SU-DHL-6 (cell line): ENCODE data around the gene ACVRL1.

ENCODE experiments used
- H2AFZ ChIP-seq: fragments of 200-600 bp; sonication (generic); 2 replicates; pipeline ENCODE4 v1.6.1; 2014; ENCODE audit warnings: low read depth, mild to moderate bottlenecking, moderate library complexity, mixed read lengths, antibody characterized with exemption, low read length; ENCODE audit not compliant: severe bottlenecking
- H3F3A ChIP-seq: fragments of 200-600 bp; shearing (Covaris generic); 2 replicates; pipeline ENCODE4 v1.6.0; 2016; ENCODE audit warnings: antibody characterized with exemption, mild to moderate bottlenecking; ENCODE audit not compliant: insufficient read depth
- H3K27ac ChIP-seq: fragments of 200-600 bp; sonication (generic); 2 replicates; pipeline ENCODE4 v1.5.1; 2016; ENCODE audit warnings: low read depth, mild to moderate bottlenecking, low read length, moderate library complexity, mixed read lengths
- H3K27me3 ChIP-seq: fragments of 200-600 bp; sonication (generic), shearing (Covaris generic); 2 replicates; pipeline ENCODE4 v1.6.0; 2014; ENCODE audit warnings: mild to moderate bottlenecking, low read length
- H3K36me3 ChIP-seq: fragments of 200-600 bp; sonication (generic); 2 replicates; pipeline ENCODE4 v1.6.1; 2014; ENCODE audit warnings: mild to moderate bottlenecking, low read length, mixed read lengths
- H3K4me2 ChIP-seq: fragments of 300-600, 200-600 bp; shearing (Covaris generic), sonication (generic); 2 replicates; pipeline ENCODE4 v1.6.0; 2014; ENCODE audit warnings: low read length, low read depth, mild to moderate bottlenecking; ENCODE audit not compliant: poor library complexity, severe bottlenecking
- H3K4me3 ChIP-seq: fragments of 200-600 bp; sonication (generic); 2 replicates; pipeline ENCODE4 v1.5.1; 2014; ENCODE audit warnings: antibody characterized with exemption, low read length, mild to moderate bottlenecking, mixed read lengths; ENCODE audit not compliant: insufficient read depth, poor library complexity, severe bottlenecking
- H3K79me2 ChIP-seq: fragments of 200-600 bp; sonication (generic); 2 replicates; pipeline ENCODE4 v1.6.1; 2014; ENCODE audit warnings: mild to moderate bottlenecking, low read length, moderate library complexity; ENCODE audit not compliant: insufficient read depth
- H3K9ac ChIP-seq: fragments of 200-600 bp; sonication (generic); 2 replicates; pipeline ENCODE4 v1.7.0; 2014; ENCODE audit warnings: mild to moderate bottlenecking, low read length
- H3K9me2 ChIP-seq: fragments of 200-600 bp; sonication (generic); replicated peaks from 2 replicates; pipeline ENCODE4 v1.6.1; 2014; ENCODE audit warnings: low read length; ENCODE audit not compliant: insufficient read depth
- H3K9me3 ChIP-seq: fragments of 200-600 bp; sonication (generic); 2 replicates; pipeline ENCODE4 v1.6.1; 2014; ENCODE audit warnings: low read length, mixed read lengths; ENCODE audit not compliant: insufficient read depth
- H4K20me1 ChIP-seq: fragments of 200-600 bp; sonication (generic); 2 replicates; pipeline ENCODE4 v1.6.1; 2014; ENCODE audit warnings: low read depth, mild to moderate bottlenecking, antibody characterized with exemption, low read length, moderate library complexity, mixed read lengths
- CTCF ChIP-seq: fragments of 200-600 bp; sonication (generic); IDR thresholded peaks from one replicate; pipeline ENCODE4 v1.5.1; 2017; ENCODE audit warnings: antibody characterized with exemption, mild to moderate bottlenecking, low read length, moderate library complexity; ENCODE audit not compliant: insufficient read depth, poor library complexity, severe bottlenecking
- EZH2phosphoT487 ChIP-seq: fragments of 200-600 bp; sonication (generic), shearing (Covaris generic); conservative IDR thresholded peaks from 2 replicates; pipeline ENCODE4 v1.6.1; 2018; ENCODE audit warnings: mild to moderate bottlenecking, antibody characterized with exemption, low read length, moderate library complexity, mixed read lengths

The ACVRL1 gene

GRCh38 chr12:51938726-51939125 is 31.4 kb downstream of the ACVRL1 start:
- Histone ChIP-seq H3K27me3 (no peaks in the 10 kb centered on the region), H2AFZ (no peak overlapping the region), H3K4me3 (no peak overlapping the region), H3K36me3 (no peaks in the 10 kb centered on the region), H3K9me3 (no peaks in the 10 kb centered on the region), H3K9me2 (no peaks in the 10 kb centered on the region), H3K9ac (no peak overlapping the region), H4K20me1 (no peaks in the 10 kb centered on the region), H3K79me2 (no peaks in the 10 kb centered on the region), H3K4me2 (no peak overlapping the region), H3K27ac (no peak overlapping the region), H3F3A (no peaks in the 10 kb centered on the region)
- no peak for TF ChIP-seq CTCF

GRCh38 chr12:51941011-51941581 is 33.8 kb downstream of the ACVRL1 start:
- no peaks in the 10 kb centered on the region for H3K9me2 ChIP-seq
- H3K27me3 ChIP-seq: 0 out of 2 replicates have a peak, but pooled peaks cover 4% of the 10 kb centered on the region
- H3K36me3 ChIP-seq: no peaks in the 10 kb centered on the region
- H3K9ac ChIP-seq: no peak overlapping the region
- TF ChIP-seq EZH2phosphoT487: no peak
- no peak for TF ChIP-seq CTCF
- H3F3A ChIP-seq: no peaks in the 10 kb centered on the region
- H3K27ac ChIP-seq: no peak overlapping the region
- H3K79me2 ChIP-seq: no peaks in the 10 kb centered on the region
- H4K20me1 ChIP-seq: no peaks in the 10 kb centered on the region
- H3K4me3 ChIP-seq: no peak overlapping the region
- peaks cover 9% of the 10 kb centered on the region; the same call in 1 of the 2 replicates for H3K9me3 ChIP-seq
- no peak overlapping the region for H3K4me2 ChIP-seq
- H2AFZ ChIP-seq: no peak overlapping the region

- Histone ChIP-seq H3K27me3 (0 out of 2 replicates have a peak, but pooled peaks cover 4% of the 10 kb centered on the region), H3K4me2 (no peak overlapping the region), H3K9ac (no peak overlapping the region), H3K79me2 (no peaks in the 10 kb centered on the region), H4K20me1 (no peaks in the 10 kb centered on the region), H2AFZ (no peak overlapping the region), H3K9me3 (peaks cover 9% of the 10 kb centered on the region; the same call in 1 of the 2 replicates), H3K36me3 (no peaks in the 10 kb centered on the region), H3K4me3 (no peak overlapping the region), H3K27ac (no peak overlapping the region), H3F3A (no peaks in the 10 kb centered on the region), H3K9me2 (no peaks in the 10 kb centered on the region)
- TF ChIP-seq EZH2phosphoT487: no peak
- no peak for TF ChIP-seq CTCF
Measured at GRCh38 chr12:51941604-51942003, 34.3 kb downstream of the ACVRL1 start.
